B cell (primary cell): ENCODE results near the gene CPLX1. TPM values are rescaled to one million over a fixed set of nuclear protein-coding genes. Genes with fewer than 3 reads are reported as not detected.

ENCODE experiments used
- ATAC-seq: fragments of 200-7000 bp; cut with Tn5 transposase; one replicate; pipeline ENCODE4 v1.10.0; 2021; ENCODE audit warnings: low read depth, mild to moderate bottlenecking, moderate number of reproducible peaks, moderate library complexity
- CTCF ChIA-PET: fragments of 350-600 bp; sonication (Branson Sonifier 250); formaldehyde crosslinking; loops from one replicate; lab custom pipeline; 2021; ENCODE audit warnings: antibody characterized with exemption, inconsistent platforms; lab: Charles Lee
- POLR2A ChIA-PET: fragments of 350-600 bp; sonication (Branson Sonifier 250); formaldehyde crosslinking; loops from one replicate; lab custom pipeline; 2021; ENCODE audit warnings: antibody characterized with exemption; lab: Charles Lee
- DNase-seq: peaks from one replicate; pipeline ENCODE4 v3.0.0; 2013
- H2AFZ ChIP-seq: 2 replicates; pipeline ENCODE4 v1.6.1; 2012; ENCODE audit warnings: mild to moderate bottlenecking, low read depth, low read length; ENCODE audit not compliant: insufficient read depth, poor library complexity, severe bottlenecking
- H3K27ac ChIP-seq, 2 donors: 1 replicate in 1 of 2; 2 replicates in 1 of 2; pipeline ENCODE4 v1.5.1; 2012 to 2013; ENCODE audit warnings: low read length in 2 of 2, mild to moderate bottlenecking in 2 of 2, moderate library complexity in 1 of 2
- H3K27me3 ChIP-seq, 4 experiments: fragments of 200-600 bp in 1 of 4; sonication (generic) in 1 of 4; replicated peaks in 1 of 4; 1 replicate in 2 of 4; 2 replicates in 2 of 4; pipeline versions ENCODE4 v1.6.1 to v1.7.0; 2013 to 2016; ENCODE audit warnings: low read length in 3 of 4, mild to moderate bottlenecking in 2 of 4, mixed read lengths in 1 of 4, moderate library complexity in 1 of 4; ENCODE audit not compliant: insufficient read depth in 4 of 4, control insufficient read depth in 3 of 4; ENCODE audit errors: control extremely low read depth in 1 of 4
- H3K36me3 ChIP-seq, 2 experiments: replicated peaks in 1 of 2; 1 replicate in 1 of 2; 2 replicates in 1 of 2; pipeline versions ENCODE4 v1.6.1 to v1.7.1; 2013; ENCODE audit warnings: low read length in 1 of 2; ENCODE audit not compliant: insufficient read depth in 2 of 2, control insufficient read depth in 1 of 2; ENCODE audit errors: control extremely low read depth in 1 of 2, extremely low read depth in 1 of 2
- H3K4me1 ChIP-seq, 2 donors: fragments of 200-600 bp in 1 of 2; sonication (generic) in 1 of 2; 1 replicate in 1 of 2; 2 replicates in 1 of 2; pipeline versions ENCODE4 v1.5.1 to v1.6.1; 2013 to 2017; ENCODE audit warnings: low read length in 2 of 2; ENCODE audit not compliant: control insufficient read depth in 2 of 2, insufficient read depth in 2 of 2
- H3K4me2 ChIP-seq: replicated peaks from 2 replicates; pipeline ENCODE3; 2012; ENCODE audit warnings: mild to moderate bottlenecking, low read depth, low read length; ENCODE audit not compliant: poor library complexity, severe bottlenecking
- H3K4me3 ChIP-seq, 5 experiments: fragments of 200-600 bp in 1 of 5; sonication (generic) in 1 of 5; 1 replicate in 3 of 5; 2 replicates in 2 of 5; pipeline versions ENCODE4 v1.5.1 to v1.7.0; 2011 to 2016; ENCODE audit warnings: low read length in 4 of 5, mild to moderate bottlenecking in 4 of 5, low read depth in 2 of 5, control low read depth in 1 of 5, moderate library complexity in 1 of 5; ENCODE audit not compliant: insufficient read depth in 1 of 5; ENCODE audit errors: control extremely low read depth in 1 of 5, extremely low read depth in 1 of 5
- H3K79me2 ChIP-seq: fragments of 200-600 bp; sonication (generic); one replicate; pipeline ENCODE4 v1.6.0; 2016; ENCODE audit warnings: low read length; ENCODE audit not compliant: control insufficient read depth, insufficient read depth
- H3K9ac ChIP-seq: fragments of 200-600 bp; sonication (generic); 2 replicates; pipeline ENCODE4 v1.6.1; 2017; ENCODE audit warnings: mild to moderate bottlenecking, low read length, moderate library complexity
- H3K9me3 ChIP-seq, 3 donors: one replicate each; pipeline versions ENCODE4 v1.6.1 to v1.7.1; 2013; ENCODE audit warnings: low read length in 2 of 3; ENCODE audit not compliant: control insufficient read depth in 2 of 3, insufficient read depth in 1 of 3; ENCODE audit errors: control extremely low read depth in 1 of 3
- H4K20me1 ChIP-seq: 2 replicates; pipeline ENCODE4 v1.6.0; 2012; ENCODE audit warnings: mild to moderate bottlenecking, low read length; ENCODE audit not compliant: insufficient read depth, control insufficient read depth, poor library complexity, severe bottlenecking
- H3K27ac Mint-ChIP-seq: one replicate; pipeline ENCODE4 v1.8.0; 2021; ENCODE audit warnings: mixed read lengths
- H3K27me3 Mint-ChIP-seq: one replicate; pipeline ENCODE4 v1.8.0; 2021; ENCODE audit warnings: mixed read lengths
- H3K4me1 Mint-ChIP-seq: one replicate; pipeline ENCODE4 v1.8.0; 2021; ENCODE audit warnings: mixed read lengths
- H3K4me3 Mint-ChIP-seq: one replicate; pipeline ENCODE4 v1.8.0; 2021; ENCODE audit warnings: mixed read lengths
- H3K9me3 Mint-ChIP-seq: one replicate; pipeline ENCODE4 v1.8.0; 2022; ENCODE audit warnings: mixed read lengths; ENCODE audit not compliant: insufficient read depth
- EZH2 ChIP-seq: IDR thresholded peaks from 2 replicates; pipeline ENCODE4 v1.6.1; 2012; ENCODE audit warnings: borderline replicate concordance, low read depth, mild to moderate bottlenecking, moderate library complexity, low read length; ENCODE audit not compliant: insufficient read depth, poor library complexity, severe bottlenecking
- WGBS: methylation state at CpG from one replicate; pipeline ENCODE4 v1.1.5; 2013; ENCODE audit warnings: missing lambda C conversion rate; ENCODE audit not compliant: insufficient coverage; 5-methylcytosine and 5-hydroxymethylcytosine counted together
- intact Hi-C: fragments of 100-400 bp; cut with micrococcal nuclease; formaldehyde crosslinking; loops from one replicate; pipeline ENCODE4 v1.10.0; 2022
- polyA plus RNA-seq: library from polyadenylated mRNA; depleted of rRNA; stranded (reverse); fragments of >200 nt; gene quantifications from 2 replicates; pipeline ENCODE4 v1.2.3, GENCODE V29; 2012
- total RNA-seq, 2 donors: library from RNA; stranded (reverse); fragments of 120-200 nt in 1 of 2; gene quantifications; 1 replicate in 1 of 2; 2 replicates in 1 of 2; pipeline versions ENCODE4 v1.2.3 to v1.2.4, GENCODE V29; 2013 to 2022
- TF ChIP-seq, protein P1 (sequence below): fragments of 200-600 bp; IDR thresholded peaks from one replicate; pipeline ENCODE4 v1.8.0; 2022; ENCODE audit warnings: antibody characterized with exemption, mild to moderate bottlenecking

Gene CPLX1
- total and polyA plus RNA-seq, 2 donors (not counting 1 experiment from before 2014, with no cell fraction given) = not detected

DNA sequence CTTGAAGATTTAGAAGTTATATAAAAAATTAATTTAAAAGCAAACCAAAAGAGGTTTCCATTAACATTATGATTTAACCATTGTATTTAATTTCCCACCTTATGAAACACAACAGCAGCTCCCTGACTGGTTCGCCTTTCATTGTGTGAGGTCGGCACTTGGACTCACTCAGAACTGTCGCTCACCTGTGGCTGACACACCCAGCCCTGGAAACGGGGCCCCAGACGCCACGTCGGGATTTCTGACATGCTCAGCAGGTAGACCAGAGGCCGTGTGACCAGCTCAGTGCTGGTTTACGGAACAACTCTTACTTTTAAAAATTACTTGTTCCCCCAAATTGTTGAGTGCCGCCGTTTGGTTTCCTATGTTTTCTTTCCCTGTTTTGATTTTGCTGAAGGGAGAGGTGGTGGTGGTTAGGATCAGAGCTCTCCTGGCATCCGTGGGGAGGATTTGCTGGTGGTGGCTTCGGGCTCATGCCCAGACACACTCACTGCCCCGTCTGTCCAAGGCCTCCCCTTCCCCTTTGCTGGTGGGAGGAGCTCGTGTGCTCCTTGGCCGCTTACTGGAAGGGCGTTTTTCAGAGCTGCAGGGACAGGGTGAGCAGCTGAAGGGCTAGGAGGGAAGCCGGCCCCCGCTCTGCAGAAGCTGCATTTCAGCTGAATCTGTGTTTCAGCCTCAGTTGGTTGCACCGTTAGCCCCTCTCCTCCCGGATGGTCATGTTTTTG, 59.2 kb downstream of the CPLX1 start:
- H3K27me3 Mint-ChIP-seq = no peaks in the 10 kb centered on the region
- peaks cover 48% of the 10 kb centered on the region for H3K79me2 ChIP-seq
- POLR2A ChIA-PET = no interaction called here
- H3K4me1 ChIP-seq = no peaks in the 10 kb centered on the region
- H3K4me3 Mint-ChIP-seq = no peak overlapping the region
- H3K4me1 Mint-ChIP-seq = peaks cover 13% of the 10 kb centered on the region
- no peaks in the 10 kb centered on the region for H3K27me3 ChIP-seq
- peaks cover 0 to 63% of the 10 kb centered on the region in 2 experiments for H3K36me3 ChIP-seq
- H3K4me2 ChIP-seq = no peak overlapping the region
- WGBS = 85% methylated on average over 13 of the region's 21 CpGs
- H3K9me3 Mint-ChIP-seq = no peaks in the 10 kb centered on the region
- intact Hi-C loops = no loop called here
- TF ChIP-seq EZH2 = no peak
- TF ChIP-seq, protein P1, sequence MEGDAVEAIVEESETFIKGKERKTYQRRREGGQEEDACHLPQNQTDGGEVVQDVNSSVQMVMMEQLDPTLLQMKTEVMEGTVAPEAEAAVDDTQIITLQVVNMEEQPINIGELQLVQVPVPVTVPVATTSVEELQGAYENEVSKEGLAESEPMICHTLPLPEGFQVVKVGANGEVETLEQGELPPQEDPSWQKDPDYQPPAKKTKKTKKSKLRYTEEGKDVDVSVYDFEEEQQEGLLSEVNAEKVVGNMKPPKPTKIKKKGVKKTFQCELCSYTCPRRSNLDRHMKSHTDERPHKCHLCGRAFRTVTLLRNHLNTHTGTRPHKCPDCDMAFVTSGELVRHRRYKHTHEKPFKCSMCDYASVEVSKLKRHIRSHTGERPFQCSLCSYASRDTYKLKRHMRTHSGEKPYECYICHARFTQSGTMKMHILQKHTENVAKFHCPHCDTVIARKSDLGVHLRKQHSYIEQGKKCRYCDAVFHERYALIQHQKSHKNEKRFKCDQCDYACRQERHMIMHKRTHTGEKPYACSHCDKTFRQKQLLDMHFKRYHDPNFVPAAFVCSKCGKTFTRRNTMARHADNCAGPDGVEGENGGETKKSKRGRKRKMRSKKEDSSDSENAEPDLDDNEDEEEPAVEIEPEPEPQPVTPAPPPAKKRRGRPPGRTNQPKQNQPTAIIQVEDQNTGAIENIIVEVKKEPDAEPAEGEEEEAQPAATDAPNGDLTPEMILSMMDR = no peak
- no peak overlapping the region for H3K27ac Mint-ChIP-seq
- peaks cover 0 to 5% (median 0%) of the 10 kb centered on the region in 3 donors for H3K9me3 ChIP-seq
- H3K4me3 ChIP-seq = no peak overlapping the region
- no peak overlapping the region for H2AFZ ChIP-seq
- no peak for ATAC-seq
- no peak for DNase-seq
- no peak overlapping the region for H3K27ac ChIP-seq
- H4K20me1 ChIP-seq = peaks cover 78% of the 10 kb centered on the region
- H3K9ac ChIP-seq = no peak overlapping the region
- CTCF ChIA-PET = interaction anchor here (0.6 to 1.4 kb wide), 3 partner anchors 26 to 221 kb away, joined by 3 to 4 read pairs (median 3); partner anchors contain the start of gene IDUA

- Histone ChIP-seq H3K9ac (no peak overlapping the region), H3K27ac (no peak overlapping the region), H3K9me3 (peaks cover 0 to 5% (median 0%) of the 10 kb centered on the region in 3 donors), H4K20me1 (peaks cover 78% of the 10 kb centered on the region), H2AFZ (no peak overlapping the region), H3K4me1 (no peaks in the 10 kb centered on the region), H3K4me2 (no peak overlapping the region), H3K36me3 (peaks cover 0 to 65% of the 10 kb centered on the region in 2 experiments), H3K4me3 (no peak overlapping the region), H3K79me2 (peaks cover 47% of the 10 kb centered on the region), H3K27me3 (no peaks in the 10 kb centered on the region)
- Mint-ChIP-seq H3K9me3 (no peaks in the 10 kb centered on the region), H3K27me3 (no peaks in the 10 kb centered on the region), H3K4me3 (no peak overlapping the region), H3K4me1 (peaks cover 10% of the 10 kb centered on the region), H3K27ac (no peak overlapping the region)
- ChIA-PET POLR2A (no interaction called here), CTCF (interaction anchor here (0.6 to 1.4 kb wide), 3 partner anchors 25 to 221 kb away, joined by 3 to 4 read pairs (median 3); partner anchors contain the start of gene IDUA)
- no peak for ATAC-seq
- intact Hi-C loops = no loop called here
- 98% methylated on average over 6 of the region's 7 CpGs for WGBS
- TF ChIP-seq, protein P1 = no peak
- no peak for TF ChIP-seq EZH2
- DNase-seq = no peak
These were observed 59.8 kb downstream of the CPLX1 start for GRCh38 chr4:766152-766515.
